WERI-Rb-1 (cell line): ENCODE data around the gene ULBP1.
"Not testable (repeated sequence)": the region's sequence is repeated elsewhere in the genome, so short reads cannot be mapped to it uniquely, and the experiment has no call there.

Source experiments
- DNase-seq: peaks from one replicate; pipeline ENCODE4 v3.0.0-alpha.2; 2020
- H3K27ac ChIP-seq: fragments of 250-450 bp; sonication (Bioruptor Pico); 2 replicates; pipeline ENCODE4 v1.5.1; 2020; ENCODE audit warnings: mild to moderate bottlenecking, moderate library complexity
- H3K27me3 ChIP-seq: fragments of 250-450 bp; sonication (Bioruptor Pico); 2 replicates; pipeline ENCODE4 v1.5.1; 2021; ENCODE audit warnings: mild to moderate bottlenecking, low read depth, moderate library complexity; ENCODE audit not compliant: insufficient read depth, severe bottlenecking
- H3K36me3 ChIP-seq: fragments of 250-450 bp; sonication (Bioruptor Pico); 2 replicates; pipeline ENCODE4 v1.5.1; 2020; ENCODE audit warnings: mild to moderate bottlenecking, moderate library complexity
- H3K4me3 ChIP-seq: 2 replicates; pipeline ENCODE4 v1.5.1; 2011; ENCODE audit warnings: low read depth, mild to moderate bottlenecking, control low read depth, low read length
- H3K9me3 ChIP-seq: fragments of 250-450 bp; sonication (Bioruptor Pico); 2 replicates; pipeline ENCODE4 v1.5.1; 2021; ENCODE audit warnings: mild to moderate bottlenecking, moderate library complexity; ENCODE audit not compliant: severe bottlenecking
- TF ChIP-seq, protein P1 (sequence below): IDR thresholded peaks from 2 replicates; pipeline ENCODE4 v1.5.1; 2011; ENCODE audit warnings: low read depth, mild to moderate bottlenecking, control low read depth, inconsistent platforms, low read length

Gene ULBP1

DNA sequence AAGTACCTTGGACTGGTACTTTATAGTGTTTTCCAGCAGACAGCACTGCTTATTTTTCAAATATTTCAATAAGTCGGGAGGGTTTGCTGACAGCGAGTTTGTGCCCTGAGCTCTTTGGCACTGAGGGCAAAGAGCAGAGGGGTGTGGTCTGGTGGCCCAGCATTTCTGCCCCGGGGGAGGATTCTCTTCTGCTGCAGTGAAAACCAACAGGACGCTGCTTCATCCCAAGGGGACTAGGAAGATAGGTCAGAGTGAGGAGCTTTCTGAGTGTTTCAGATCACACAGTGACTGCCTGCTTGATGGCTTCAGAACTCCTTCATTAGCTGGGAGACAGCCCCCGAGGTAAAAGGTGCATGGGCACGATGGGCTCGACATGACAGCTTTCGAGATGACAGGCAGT is 13.3 kb upstream of the ULBP1 start:
- Histone ChIP-seq H3K36me3 (no peaks in the 10 kb centered on the region), H3K4me3 (no peak overlapping the region), H3K27ac (no peak overlapping the region), H3K27me3 (peaks cover 26% of the 10 kb centered on the region), H3K9me3 (no peaks in the 10 kb centered on the region)
- TF ChIP-seq, protein P1, sequence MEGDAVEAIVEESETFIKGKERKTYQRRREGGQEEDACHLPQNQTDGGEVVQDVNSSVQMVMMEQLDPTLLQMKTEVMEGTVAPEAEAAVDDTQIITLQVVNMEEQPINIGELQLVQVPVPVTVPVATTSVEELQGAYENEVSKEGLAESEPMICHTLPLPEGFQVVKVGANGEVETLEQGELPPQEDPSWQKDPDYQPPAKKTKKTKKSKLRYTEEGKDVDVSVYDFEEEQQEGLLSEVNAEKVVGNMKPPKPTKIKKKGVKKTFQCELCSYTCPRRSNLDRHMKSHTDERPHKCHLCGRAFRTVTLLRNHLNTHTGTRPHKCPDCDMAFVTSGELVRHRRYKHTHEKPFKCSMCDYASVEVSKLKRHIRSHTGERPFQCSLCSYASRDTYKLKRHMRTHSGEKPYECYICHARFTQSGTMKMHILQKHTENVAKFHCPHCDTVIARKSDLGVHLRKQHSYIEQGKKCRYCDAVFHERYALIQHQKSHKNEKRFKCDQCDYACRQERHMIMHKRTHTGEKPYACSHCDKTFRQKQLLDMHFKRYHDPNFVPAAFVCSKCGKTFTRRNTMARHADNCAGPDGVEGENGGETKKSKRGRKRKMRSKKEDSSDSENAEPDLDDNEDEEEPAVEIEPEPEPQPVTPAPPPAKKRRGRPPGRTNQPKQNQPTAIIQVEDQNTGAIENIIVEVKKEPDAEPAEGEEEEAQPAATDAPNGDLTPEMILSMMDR: no peak
- DNase-seq: no peak

DNA sequence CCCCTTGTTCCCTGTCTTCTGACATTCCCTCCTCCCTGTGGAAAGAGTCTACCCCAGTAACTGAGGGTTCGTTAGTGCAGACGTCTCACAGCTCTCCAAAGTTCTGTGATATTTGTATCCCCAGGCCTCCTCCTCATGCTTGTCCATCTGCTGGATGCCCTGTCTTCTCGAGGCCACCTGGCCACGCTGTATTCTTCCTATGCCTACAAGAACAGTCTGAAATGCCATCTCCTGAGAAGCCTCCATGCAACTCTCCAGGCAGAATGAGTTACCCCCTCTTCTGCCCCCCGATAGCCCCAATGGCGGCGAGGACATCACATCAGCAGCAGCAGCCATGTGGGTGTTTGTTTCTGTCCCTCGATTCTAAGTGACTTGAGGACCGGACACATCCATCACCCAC is 12.6 kb upstream of the ULBP1 start:
- H3K4me3 ChIP-seq: no peak overlapping the region
- no peaks in the 10 kb centered on the region for H3K36me3 ChIP-seq
- no peak for DNase-seq
- peaks cover 31% of the 10 kb centered on the region for H3K27me3 ChIP-seq
- H3K9me3 ChIP-seq: no peaks in the 10 kb centered on the region
- H3K27ac ChIP-seq: no peak overlapping the region
- TF ChIP-seq, protein P1: no peak

DNA sequence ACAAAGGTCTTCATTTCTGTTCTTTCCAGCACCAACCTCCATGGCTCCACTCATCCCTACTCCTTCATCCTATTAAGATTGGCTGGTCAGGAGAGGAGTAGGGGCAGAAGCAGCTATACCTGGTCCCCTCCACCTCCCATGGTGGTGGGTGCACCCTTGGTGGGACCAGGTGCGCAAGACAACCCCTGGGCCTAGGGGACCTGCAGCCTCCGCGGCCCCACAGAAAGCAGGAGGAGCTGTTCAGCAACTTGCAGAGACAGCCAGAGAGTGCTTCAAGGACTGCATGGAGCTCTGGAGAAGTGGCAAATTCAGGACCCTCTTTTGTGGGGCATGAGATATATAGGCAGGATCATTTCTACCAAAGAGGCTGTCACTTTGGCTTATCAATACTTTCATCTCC is 12.1 kb upstream of the ULBP1 start:
- Histone ChIP-seq H3K4me3 (no peak overlapping the region), H3K9me3 (no peaks in the 10 kb centered on the region), H3K36me3 (no peaks in the 10 kb centered on the region), H3K27me3 (peaks cover 32% of the 10 kb centered on the region), H3K27ac (no peak overlapping the region)
- DNase-seq: no peak
- TF ChIP-seq, protein P1: no peak

DNA sequence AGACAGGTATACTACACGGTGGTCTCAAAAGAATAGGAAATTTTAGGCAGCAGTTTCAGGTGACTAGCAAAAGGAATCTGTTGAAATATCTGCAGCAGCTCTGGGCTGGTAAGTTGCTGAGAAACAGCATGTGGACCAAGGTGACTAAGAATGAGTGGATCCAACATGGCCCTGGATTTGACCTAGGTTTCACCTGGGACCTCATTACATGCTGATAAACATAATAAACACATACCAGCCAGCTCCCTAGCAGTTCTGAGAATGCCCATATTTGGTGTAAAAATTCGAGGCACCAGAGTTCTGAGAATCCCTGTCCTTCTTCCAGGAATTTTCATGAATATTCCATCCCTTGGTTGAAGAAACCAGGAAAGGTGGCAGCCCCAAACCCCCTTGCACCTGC is 10.4 kb upstream of the ULBP1 start:
- H3K27me3 ChIP-seq: peaks cover 41% of the 10 kb centered on the region
- H3K4me3 ChIP-seq, H3K9me3 ChIP-seq, H3K27ac ChIP-seq, H3K36me3 ChIP-seq, DNase-seq: not testable (repeated sequence)

DNA sequence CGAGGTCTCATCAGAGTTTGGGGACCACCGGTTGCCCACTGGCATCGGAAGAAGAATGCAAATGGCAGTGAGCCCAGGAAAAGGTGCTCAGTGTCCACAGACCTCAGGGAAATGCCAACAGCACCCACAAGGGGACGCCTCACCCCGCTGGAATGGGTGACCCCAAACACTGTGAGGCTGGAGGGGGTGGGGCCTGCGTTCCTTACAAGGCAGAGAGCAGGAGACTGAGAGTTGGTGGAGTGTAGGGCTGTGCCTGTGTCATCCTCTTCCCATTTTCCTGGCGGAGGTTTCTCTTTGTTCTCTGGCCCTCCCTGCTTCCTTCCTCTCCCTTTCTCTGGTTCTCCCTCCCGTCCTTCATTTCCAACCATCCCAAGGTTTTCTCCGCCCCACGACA is 9.8 kb upstream of the ULBP1 start:
- H3K4me3 ChIP-seq, H3K9me3 ChIP-seq, H3K36me3 ChIP-seq, H3K27ac ChIP-seq, DNase-seq: not testable (repeated sequence)
- peaks cover 44% of the 10 kb centered on the region for H3K27me3 ChIP-seq

DNA sequence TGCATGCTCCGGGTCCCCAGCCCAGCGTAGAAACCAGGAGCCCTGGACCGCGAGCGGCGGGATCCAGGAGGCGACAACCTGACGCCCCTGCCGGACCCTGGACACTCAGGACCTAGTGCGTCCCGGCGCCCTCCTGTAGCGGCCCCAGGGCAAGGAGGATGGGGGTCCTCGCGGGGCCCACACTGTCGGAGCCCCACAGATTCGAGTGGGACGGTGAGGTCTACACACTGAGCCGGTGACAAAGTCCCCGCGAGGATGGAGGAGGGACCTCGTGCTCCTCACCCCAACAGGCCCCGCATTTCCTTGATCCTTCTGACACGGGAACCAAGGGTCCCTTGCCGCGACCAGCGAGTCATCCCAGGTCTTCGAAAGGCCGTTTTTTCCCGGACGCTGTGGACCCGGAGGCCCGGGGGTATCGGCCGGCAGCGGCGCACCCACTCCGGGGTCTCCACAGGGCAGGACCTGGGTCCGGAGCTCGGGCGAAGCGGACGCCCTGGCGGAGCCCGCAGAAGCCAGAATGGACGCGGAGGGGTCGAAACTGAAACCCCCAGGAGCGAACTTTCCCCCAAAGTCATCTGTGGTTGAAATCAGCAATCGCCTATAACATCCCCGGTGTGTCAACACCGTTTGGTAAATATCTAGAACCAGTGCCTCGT is 9.3 kb upstream of the ULBP1 start:
- not testable (repeated sequence) for H3K9me3 ChIP-seq, H3K27ac ChIP-seq, H3K36me3 ChIP-seq, DNase-seq
- Histone ChIP-seq H3K27me3 (peaks cover 49% of the 10 kb centered on the region), H3K4me3 (peak overlapping the region; percentile 16; the same call in 1 of the 2 replicates)

DNA sequence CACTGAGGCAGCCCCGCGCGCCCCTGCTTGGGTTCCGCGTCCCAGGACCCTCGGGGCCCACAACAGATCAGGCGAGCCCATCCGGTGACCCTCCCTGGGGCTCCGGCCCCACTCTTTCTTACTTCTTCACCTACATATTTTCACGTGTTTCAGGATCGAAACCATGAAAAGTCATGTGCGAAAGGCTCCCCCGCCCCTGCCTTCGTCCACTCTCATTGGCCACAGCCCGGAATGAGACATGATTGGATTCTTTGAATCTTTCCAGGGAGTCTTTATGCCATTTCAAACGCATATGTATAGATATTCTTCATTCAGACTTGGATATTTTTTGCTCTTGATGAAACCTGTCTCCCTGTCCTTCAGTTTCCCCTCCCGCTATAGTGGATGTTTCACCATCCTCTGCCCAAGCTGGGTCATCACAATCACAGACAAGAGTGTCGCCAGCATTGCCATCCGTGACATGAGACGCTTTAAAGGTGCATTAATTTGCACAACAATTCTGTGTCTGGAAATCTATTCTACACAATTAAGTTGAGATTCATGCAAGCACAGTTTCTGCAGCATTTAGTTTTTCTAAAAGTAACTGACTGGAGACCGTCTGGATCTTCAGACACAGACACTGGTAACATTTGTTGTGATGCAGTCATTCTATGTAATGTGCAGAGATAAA is 8.6 kb upstream of the ULBP1 start:
- H3K9me3 ChIP-seq, H3K27ac ChIP-seq, H3K4me3 ChIP-seq, H3K36me3 ChIP-seq, DNase-seq: not testable (repeated sequence)
- H3K27me3 ChIP-seq: peaks cover 54% of the 10 kb centered on the region

DNA sequence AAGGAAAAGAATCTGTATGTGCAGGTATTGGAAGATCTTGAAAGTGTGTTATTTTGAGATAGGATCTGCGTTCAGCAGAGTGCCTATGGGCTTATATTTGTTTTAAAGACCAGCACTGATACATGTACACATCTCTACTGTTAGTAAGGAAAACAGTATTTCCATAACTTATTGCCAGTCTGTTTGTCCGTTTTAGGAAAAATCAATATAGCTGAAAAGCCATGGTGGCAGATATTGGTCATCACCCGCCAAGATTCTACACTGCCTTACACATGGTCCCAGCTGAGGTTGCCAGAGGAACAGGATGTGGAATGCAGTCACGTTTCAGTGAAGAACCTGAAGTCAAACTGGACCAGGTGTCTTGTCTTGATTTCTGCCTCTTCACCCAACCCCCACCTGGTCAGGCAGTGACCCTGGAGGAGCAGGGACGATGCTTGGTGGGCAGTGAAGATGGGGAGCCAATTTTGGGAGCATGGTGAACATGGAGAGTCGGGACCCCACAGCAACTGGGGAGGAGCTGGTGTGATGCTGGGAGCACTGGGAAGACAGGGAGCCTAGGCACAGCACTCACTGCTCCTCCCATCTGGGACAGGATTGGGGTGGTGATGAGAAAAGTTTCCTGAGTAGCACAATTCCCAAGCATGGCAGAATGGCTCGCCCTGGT is 8.0 kb upstream of the ULBP1 start:
- H3K27me3 ChIP-seq: peaks cover 55% of the 10 kb centered on the region
- H3K27ac ChIP-seq, DNase-seq, H3K9me3 ChIP-seq, H3K36me3 ChIP-seq, H3K4me3 ChIP-seq: not testable (repeated sequence)

DNA sequence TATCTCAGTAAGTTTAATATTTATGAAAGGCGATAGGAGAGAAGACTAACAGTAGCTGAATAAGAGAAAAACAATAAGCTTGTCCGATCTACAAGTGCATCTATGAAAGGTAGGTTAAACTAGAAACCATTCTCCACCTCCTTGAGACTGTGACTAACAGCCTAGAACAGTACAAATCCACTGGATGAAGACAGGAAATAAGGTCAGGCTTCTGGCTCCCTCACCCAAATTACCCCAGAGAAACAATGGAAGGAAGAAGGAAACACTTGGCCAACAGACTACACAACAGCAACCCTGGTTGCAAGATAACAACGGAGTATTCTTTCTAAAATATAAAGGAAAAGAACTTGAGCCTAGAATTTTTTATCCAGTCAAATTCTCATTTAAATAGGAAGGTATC is 5.6 kb upstream of the ULBP1 start:
- H3K9me3 ChIP-seq, H3K4me3 ChIP-seq, H3K36me3 ChIP-seq, H3K27ac ChIP-seq, DNase-seq: not testable (repeated sequence)
- H3K27me3 ChIP-seq: peaks cover 46% of the 10 kb centered on the region

DNA sequence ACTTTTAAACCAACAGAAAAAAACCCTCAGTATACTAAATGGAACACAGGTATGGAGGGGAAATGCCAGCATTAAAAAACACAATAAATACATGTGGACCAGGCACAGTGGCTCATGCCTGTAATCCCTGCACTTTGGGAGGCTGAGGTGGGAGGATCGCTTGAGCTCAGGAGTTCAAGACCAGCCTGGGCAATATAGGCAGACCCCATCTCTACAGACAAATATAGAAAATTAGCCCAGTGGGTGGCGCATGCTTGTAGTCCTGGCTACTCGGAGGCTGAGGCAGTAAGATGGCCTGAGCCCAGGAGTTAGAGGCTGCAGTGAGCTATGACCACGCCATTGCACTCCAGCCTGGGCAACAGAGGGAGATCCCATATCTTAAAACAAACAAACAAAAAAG is 3.9 kb upstream of the ULBP1 start:
- H3K36me3 ChIP-seq, H3K4me3 ChIP-seq, DNase-seq, H3K9me3 ChIP-seq, H3K27ac ChIP-seq: not testable (repeated sequence)
- peaks cover 52% of the 10 kb centered on the region for H3K27me3 ChIP-seq
